GM12878 (cell line): ENCODE results near the gene GREB1. TPM values are rescaled to one million over a fixed set of nuclear protein-coding genes. Genes with fewer than 3 reads are reported as not detected.

Experiments used
- ATAC-seq: fragments of 200-7000 bp; cut with Tn5 transposase; 3 replicates; pipeline ENCODE4 v1.9.1; 2020; ENCODE audit warnings: mild to moderate bottlenecking, moderate library complexity
- BruUV-seq: library from RNA; stranded (reverse); fragments of 400-500 nt; replicated peaks from 2 replicates; lab custom pipeline; 2021; lab: Mats Ljungman, UMichigan
- CTCF ChIA-PET: fragments of 300-600 bp; sonication (Branson Sonifier 250); formaldehyde crosslinking; extraction: SDS; loops from one replicate; lab custom pipeline; 2021; ENCODE audit warnings: inconsistent platforms; lab: Yijun Ruan, JAX
- POLR2A ChIA-PET: fragments of 350-600 bp; formaldehyde crosslinking; extraction: SDS; loops from one replicate; lab custom pipeline; 2021; ENCODE audit warnings: inconsistent platforms; lab: Charles Lee
- RAD21 ChIA-PET: fragments of 300-600 bp; sonication (Branson Sonifier 250); formaldehyde crosslinking; loops from one replicate; lab custom pipeline; 2023; ENCODE audit warnings: antibody characterized with exemption; ENCODE audit not compliant: unreplicated experiment; lab: Charles Lee
- SMC1A ChIA-PET: fragments of 300-600 bp; sonication (Branson Sonifier 250); formaldehyde crosslinking; loops from one replicate; lab custom pipeline; 2023; ENCODE audit not compliant: unreplicated experiment, uncharacterized antibody; lab: Charles Lee
- DNase-seq: peaks from one replicate; pipeline ENCODE4 v3.0.0-alpha.2; 2011; ENCODE audit warnings: low read depth, low spot score
- FAIRE-seq: peaks from 3 replicates; lab custom pipeline; 2011; peaks lifted over from hg19 to GRCh38; lab: Jason Lieb, UNC
- H2AFZ ChIP-seq: 2 replicates; pipeline ENCODE4 v1.6.0; 2011; ENCODE audit warnings: low read depth, low read length, control low read depth; ENCODE audit not compliant: control insufficient read depth
- H3K27ac ChIP-seq: 2 replicates; pipeline ENCODE4 v1.5.1; 2011; ENCODE audit warnings: control low read depth; ENCODE audit not compliant: control insufficient read depth, insufficient read depth
- H3K27me3 ChIP-seq, 2 experiments: replicated peaks in 1 of 2; 2 replicates each; pipeline versions ENCODE4 v1.6.0 to v1.6.1; 2011; ENCODE audit warnings: low read length in 1 of 2; ENCODE audit not compliant: control insufficient read depth in 2 of 2, insufficient read depth in 2 of 2
- H3K36me3 ChIP-seq, 2 experiments: 2 replicates each; pipeline ENCODE4 v1.5.1; 2011; ENCODE audit warnings: low read length in 1 of 2; ENCODE audit not compliant: control insufficient read depth in 2 of 2, insufficient read depth in 2 of 2
- H3K4me1 ChIP-seq: 2 replicates; pipeline ENCODE4 v1.6.1; 2011; ENCODE audit warnings: mild to moderate bottlenecking, low read length, moderate library complexity, mixed read lengths; ENCODE audit not compliant: control insufficient read depth, insufficient read depth
- H3K4me2 ChIP-seq: 2 replicates; pipeline ENCODE4 v1.6.0; 2011; ENCODE audit warnings: control low read depth; ENCODE audit not compliant: control insufficient read depth, insufficient read depth
- H3K4me3 ChIP-seq: fragments of 200-600 bp; sonication (generic); 2 replicates; pipeline ENCODE4 v1.5.1; 2016
- H3K79me2 ChIP-seq: 2 replicates; pipeline ENCODE4 v1.6.0; 2011; ENCODE audit warnings: low read length; ENCODE audit not compliant: control insufficient read depth, insufficient read depth
- H3K9ac ChIP-seq: 2 replicates; pipeline ENCODE4 v1.8.0; 2011; ENCODE audit warnings: low read length, control low read depth, mixed read lengths; ENCODE audit not compliant: control insufficient read depth, insufficient read depth
- H3K9me3 ChIP-seq: replicated peaks from 3 replicates; pipeline ENCODE4 v1.5.1; 2011; ENCODE audit warnings: mild to moderate bottlenecking, low read length; ENCODE audit not compliant: control insufficient read depth, insufficient read depth
- H4K20me1 ChIP-seq: 2 replicates; pipeline ENCODE4 v1.6.0; 2011; ENCODE audit not compliant: control insufficient read depth, insufficient read depth
- BHLHE40 ChIP-seq, 2 experiments: fragments of 450-650 bp in 1 of 2; IDR thresholded peaks; 2 replicates each; pipeline ENCODE4 v1.6.1; 2011 to 2017; ENCODE audit warnings: low read depth in 2 of 2, borderline replicate concordance in 1 of 2, improper control_type of control experiment in 1 of 2, low read length in 1 of 2, mild to moderate bottlenecking in 1 of 2
- CBFB ChIP-seq: IDR thresholded peaks from 2 replicates; pipeline ENCODE4 v1.6.1; 2016; ENCODE audit warnings: antibody characterized with exemption, low read depth
- DPF2 ChIP-seq: fragments of 450-650 bp; IDR thresholded peaks from 2 replicates; pipeline ENCODE4 v1.6.1; 2017; ENCODE audit warnings: mild to moderate bottlenecking
- EZH2 ChIP-seq: IDR thresholded peaks from 2 replicates; pipeline ENCODE4 v1.6.1; 2012; ENCODE audit warnings: low read depth, mild to moderate bottlenecking, control low read depth, inconsistent platforms, low read length, borderline replicate concordance; ENCODE audit not compliant: control insufficient read depth
- FOXM1 ChIP-seq: IDR thresholded peaks from 2 replicates; pipeline ENCODE4 v1.6.1; 2012; ENCODE audit warnings: low read depth, mild to moderate bottlenecking, inconsistent platforms, low read length, moderate library complexity
- HDGF ChIP-seq: fragments of 450-650 bp; IDR thresholded peaks from 2 replicates; pipeline ENCODE4 v1.6.1; 2016; ENCODE audit warnings: antibody characterized with exemption
- JUND ChIP-seq: IDR thresholded peaks from 2 replicates; pipeline ENCODE4 v1.6.1; 2012; ENCODE audit warnings: low read depth, mild to moderate bottlenecking, low read length, improper control_type of control experiment, moderate library complexity
- NRF1 ChIP-seq: conservative IDR thresholded peaks from 2 replicates; pipeline ENCODE4 v1.6.1; 2011; ENCODE audit warnings: mild to moderate bottlenecking, low read depth, low read length, improper control_type of control experiment
- POLR2A ChIP-seq: IDR thresholded peaks from 2 replicates; pipeline ENCODE4 v1.6.1; 2011; ENCODE audit warnings: low read depth, mild to moderate bottlenecking, low read length
- POU2F2 ChIP-seq: IDR thresholded peaks from 3 replicates; pipeline ENCODE4 v1.6.1; 2011; ENCODE audit warnings: low read depth, mild to moderate bottlenecking, low read length, borderline replicate concordance
- RAD51 ChIP-seq: fragments of 450-650 bp; IDR thresholded peaks from 2 replicates; pipeline ENCODE4 v1.6.1; 2016; ENCODE audit warnings: moderate library complexity, mild to moderate bottlenecking, inconsistent platforms
- RBBP5 ChIP-seq: fragments of 200-600 bp; sonication (generic); conservative IDR thresholded peaks from 2 replicates; pipeline ENCODE4 v1.6.1; 2016
- SIX5 ChIP-seq: IDR thresholded peaks from 2 replicates; pipeline ENCODE4 v1.6.1; 2011; ENCODE audit warnings: mild to moderate bottlenecking, low read depth, low read length, moderate library complexity; ENCODE audit not compliant: severe bottlenecking
- STAT1 ChIP-seq: fragments of 450-650 bp; conservative IDR thresholded peaks from 2 replicates; pipeline ENCODE4 v1.6.1; 2014; ENCODE audit warnings: antibody characterized with exemption, mild to moderate bottlenecking
- YBX1 ChIP-seq: fragments of 450-650 bp; IDR thresholded peaks from 2 replicates; pipeline ENCODE4 v1.6.1; 2016; ENCODE audit warnings: antibody characterized with exemption
- WGBS: methylation state at CpG from one replicate; pipeline ENCODE4 v1.1.6; 2016; ENCODE audit warnings: low lambda C conversion rate; ENCODE audit not compliant: insufficient replicate concordance, insufficient coverage; ENCODE audit errors: missing lambda C conversion rate; 5-methylcytosine and 5-hydroxymethylcytosine counted together
- in situ Hi-C: fragments of 300-500 bp; cut with MboI; formaldehyde crosslinking; loops from 9 replicates; pipeline ENCODE4 v1.14.3; 2018; ENCODE audit warnings: mixed read lengths
- intact Hi-C: fragments of 100-400 bp; cut with micrococcal nuclease; formaldehyde crosslinking; loops from one replicate; pipeline ENCODE4 v1.14.2; 2022; ENCODE audit not compliant: unreplicated experiment
- polyA plus RNA-seq, 11 experiments: library from polyadenylated mRNA; depleted of rRNA in 4 of 11; unstranded in 6 of 11; stranded (reverse) in 5 of 11; fragments of >200 nt; fragmentation: Nextera tagmentation in 4 of 11; fragmentation: Illumina TruSeq in 1 of 11; extraction: Ambion mirVana in 4 of 11; extraction: Trizol in 1 of 11; gene quantifications; 1 replicate in 1 of 11; 2 replicates in 10 of 11; pipeline versions ENCODE4 v1.2.1 to v1.2.3, GENCODE V29; 2011 to 2016; ENCODE audit warnings: inconsistent platforms in 2 of 11, missing spikeins in 2 of 11, low read depth in 1 of 11
- total RNA-seq, 4 experiments: library from RNA; depleted of rRNA in 3 of 4; stranded (reverse); fragments of >200 nt in 3 of 4; fragmentation: Illumina TruSeq in 1 of 4; extraction: Trizol in 1 of 4; gene quantifications; 2 replicates each; pipeline versions ENCODE4 v1.2.1 to v1.2.3, GENCODE V29; 2013 to 2021
- TF ChIP-seq, protein P1 (sequence below): IDR thresholded peaks from 2 replicates; pipeline ENCODE4 v1.6.1; 2011; ENCODE audit warnings: mild to moderate bottlenecking, low read depth, low read length, moderate library complexity; ENCODE audit not compliant: insufficient replicate concordance
- TF ChIP-seq, protein P2 (sequence below): fragments of 450-650 bp; IDR thresholded peaks from 2 replicates; pipeline ENCODE4 v1.6.1; 2017; ENCODE audit warnings: low read depth, mild to moderate bottlenecking, moderate library complexity

The GREB1 gene
- total and polyA plus RNA-seq, 10 of the 15 experiments (the other 5 are each of a cell fraction or from before 2014, with no cell fraction given), result 0.09 to 2.1 (median 0.37) TPM; not detected in 1

DNA sequence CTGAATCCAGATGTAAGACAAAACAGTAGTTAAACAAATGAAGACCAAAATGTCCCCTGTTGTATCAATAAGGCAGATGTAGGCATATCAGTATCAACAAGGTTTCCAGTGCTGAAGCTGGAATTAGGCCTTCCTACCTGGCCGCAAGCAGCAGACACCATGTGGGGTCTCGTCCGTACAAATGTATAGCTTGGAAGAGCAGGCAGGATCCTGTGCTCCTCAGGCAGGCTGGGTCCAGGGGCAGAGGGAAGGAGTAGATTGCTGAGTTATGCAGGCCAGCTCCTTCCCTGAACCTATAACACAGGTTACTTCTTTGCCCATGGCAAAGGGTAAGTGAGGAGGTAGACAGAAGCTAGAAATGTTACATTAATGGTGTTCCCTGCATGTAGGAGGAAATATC lies 112.7 kb downstream of the GREB1 start:
- WGBS, result 54% methylated on average over 3 of the region's 3 CpGs

More for the DNA sequence above, 112.7 kb downstream of the GREB1 start:
- Histone ChIP-seq H3K9ac (no peak overlapping the region), H3K79me2 (no peaks in the 10 kb centered on the region), H3K4me1 (no peaks in the 10 kb centered on the region), H3K27ac (no peak overlapping the region), H3K9me3 (no peaks in the 10 kb centered on the region; the same call in 2 of the 3 replicates), H3K27me3 (no peaks in the 10 kb centered on the region; a peak in 3 of 4 replicates), H3K4me3 (no peak overlapping the region), H4K20me1 (no peaks in the 10 kb centered on the region), H2AFZ (no peak overlapping the region), H3K36me3 (no peaks in the 10 kb centered on the region), H3K4me2 (no peak overlapping the region)
- ATAC-seq (no peak), FAIRE-seq (no peak), DNase-seq (no peak)
- TF ChIP-seq POU2F2 (no peak), SIX5 (no peak), JUND (no peak), STAT1 (no peak), DPF2 (no peak), RAD51 (no peak), CBFB (no peak), YBX1 (no peak), HDGF (no peak), POLR2A (no peak), RBBP5 (no peak), FOXM1 (no peak), NRF1 (no peak), BHLHE40 (IDR thresholded peaks at IDR 0.05; ENCODE audit: borderline replicate concordance in 1 of 2, low read depth in 2 of 2, low read length in 1 of 2) (no peak), EZH2 (no peak)
- TF ChIP-seq, protein P1, sequence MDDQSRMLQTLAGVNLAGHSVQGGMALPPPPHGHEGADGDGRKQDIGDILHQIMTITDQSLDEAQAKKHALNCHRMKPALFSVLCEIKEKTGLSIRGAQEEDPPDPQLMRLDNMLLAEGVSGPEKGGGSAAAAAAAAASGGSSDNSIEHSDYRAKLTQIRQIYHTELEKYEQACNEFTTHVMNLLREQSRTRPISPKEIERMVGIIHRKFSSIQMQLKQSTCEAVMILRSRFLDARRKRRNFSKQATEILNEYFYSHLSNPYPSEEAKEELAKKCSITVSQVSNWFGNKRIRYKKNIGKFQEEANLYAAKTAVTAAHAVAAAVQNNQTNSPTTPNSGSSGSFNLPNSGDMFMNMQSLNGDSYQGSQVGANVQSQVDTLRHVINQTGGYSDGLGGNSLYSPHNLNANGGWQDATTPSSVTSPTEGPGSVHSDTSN, result no peak
- TF ChIP-seq, protein P2, sequence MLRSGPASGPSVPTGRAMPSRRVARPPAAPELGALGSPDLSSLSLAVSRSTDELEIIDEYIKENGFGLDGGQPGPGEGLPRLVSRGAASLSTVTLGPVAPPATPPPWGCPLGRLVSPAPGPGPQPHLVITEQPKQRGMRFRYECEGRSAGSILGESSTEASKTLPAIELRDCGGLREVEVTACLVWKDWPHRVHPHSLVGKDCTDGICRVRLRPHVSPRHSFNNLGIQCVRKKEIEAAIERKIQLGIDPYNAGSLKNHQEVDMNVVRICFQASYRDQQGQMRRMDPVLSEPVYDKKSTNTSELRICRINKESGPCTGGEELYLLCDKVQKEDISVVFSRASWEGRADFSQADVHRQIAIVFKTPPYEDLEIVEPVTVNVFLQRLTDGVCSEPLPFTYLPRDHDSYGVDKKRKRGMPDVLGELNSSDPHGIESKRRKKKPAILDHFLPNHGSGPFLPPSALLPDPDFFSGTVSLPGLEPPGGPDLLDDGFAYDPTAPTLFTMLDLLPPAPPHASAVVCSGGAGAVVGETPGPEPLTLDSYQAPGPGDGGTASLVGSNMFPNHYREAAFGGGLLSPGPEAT, result no peak
- in situ Hi-C loops (no loop called here), intact Hi-C loops (no loop called here)
- ChIA-PET CTCF (interaction anchor here (1.2 to 1.6 kb wide), 2 partner anchors 8 to 64 kb away, joined by 3 to 4 read pairs; no protein-coding TSS in a partner anchor), RAD21 (no interaction called here), POLR2A (interaction anchor here (0.6 kb wide), 1 partner anchor 399 kb away, joined by 4 read pairs; no protein-coding TSS in a partner anchor), SMC1A (no interaction called here)
- no TSS peak for BruUV-seq
